Measurements from ENCODE around the gene ZMPSTE24. TPM values are rescaled to one million over a fixed set of nuclear protein-coding genes. Genes with fewer than 3 reads are reported as not detected.

The ZMPSTE24 gene
- total and polyA plus RNA-seq, 5 donors: 23.5 to 43.4 (median 31.4) TPM

DNA sequence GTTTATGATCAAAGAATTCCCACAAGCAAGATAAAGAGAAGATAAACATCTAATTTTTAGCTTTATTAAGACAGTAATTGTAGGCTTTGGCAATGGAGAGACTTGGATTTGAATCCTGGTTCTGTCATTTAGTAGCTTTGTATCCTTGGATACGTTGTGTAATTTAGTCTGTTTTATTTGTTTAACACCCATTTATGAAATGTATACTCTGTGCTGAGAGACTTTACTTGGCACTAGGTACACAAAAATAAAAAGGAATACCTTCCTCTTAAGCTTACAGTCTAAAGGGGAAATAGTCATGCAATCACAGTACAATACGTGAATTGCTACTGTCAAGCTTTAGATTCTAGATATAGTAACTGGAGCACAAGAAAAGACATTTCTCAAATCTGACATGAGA, 23.8 kb downstream of the ZMPSTE24 start:
- 82% methylated on average over 2 of the region's 2 CpGs for WGBS
- no peaks in the 10 kb centered on the region for H3K4me1 ChIP-seq (ENCODE audit: control insufficient read depth, insufficient read depth, low read length)

DNA sequence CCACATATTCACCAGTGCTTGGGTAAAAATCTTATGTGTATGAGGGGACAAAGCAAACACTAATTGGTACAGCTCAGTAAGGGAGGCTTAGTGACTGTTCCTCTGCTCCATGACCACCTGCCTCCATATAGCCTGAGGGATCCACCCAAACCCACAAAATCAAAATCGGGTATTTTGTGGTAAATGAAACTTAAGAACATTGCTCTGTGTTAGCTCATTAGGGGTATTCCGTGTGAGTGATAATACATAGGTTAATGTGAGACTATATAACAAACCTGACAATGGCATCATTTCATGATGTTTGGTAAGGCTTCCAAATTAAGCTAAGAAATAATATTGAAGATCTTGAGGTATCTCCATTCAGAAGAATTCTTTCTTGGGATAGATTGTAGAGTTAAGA, 33.3 kb downstream of the ZMPSTE24 start:
- H3K4me3 ChIP-seq (ENCODE audit: low read length): no peak overlapping the region
- WGBS: 88% methylated on average over 2 of the region's 2 CpGs
- intact Hi-C loops (cut with DNase I): no loop called here
- no peaks in the 10 kb centered on the region for H3K4me1 ChIP-seq (ENCODE audit: control insufficient read depth, insufficient read depth, low read length)
- no peaks in the 10 kb centered on the region for H3K27me3 ChIP-seq (ENCODE audit: control insufficient read depth, insufficient read depth)
- DNase-seq: no peak
- no peak overlapping the region for H3K27ac ChIP-seq (ENCODE audit: low read length)
- H3K9me3 ChIP-seq (ENCODE audit: control insufficient read depth, low read length): no peaks in the 10 kb centered on the region
- ATAC-seq: no peak

More for the DNA sequence above, 23.8 kb downstream of the ZMPSTE24 start:
- Histone ChIP-seq H3K27ac (ENCODE audit: low read length) (no peak overlapping the region), H3K27me3 (ENCODE audit: control insufficient read depth, insufficient read depth) (no peaks in the 10 kb centered on the region), H3K4me3 (ENCODE audit: low read length) (no peak overlapping the region), H3K9me3 (ENCODE audit: control insufficient read depth, low read length) (no peaks in the 10 kb centered on the region)
- ATAC-seq (no peak), DNase-seq (no peak)
- intact Hi-C loops (cut with DNase I): no loop called here

DNA sequence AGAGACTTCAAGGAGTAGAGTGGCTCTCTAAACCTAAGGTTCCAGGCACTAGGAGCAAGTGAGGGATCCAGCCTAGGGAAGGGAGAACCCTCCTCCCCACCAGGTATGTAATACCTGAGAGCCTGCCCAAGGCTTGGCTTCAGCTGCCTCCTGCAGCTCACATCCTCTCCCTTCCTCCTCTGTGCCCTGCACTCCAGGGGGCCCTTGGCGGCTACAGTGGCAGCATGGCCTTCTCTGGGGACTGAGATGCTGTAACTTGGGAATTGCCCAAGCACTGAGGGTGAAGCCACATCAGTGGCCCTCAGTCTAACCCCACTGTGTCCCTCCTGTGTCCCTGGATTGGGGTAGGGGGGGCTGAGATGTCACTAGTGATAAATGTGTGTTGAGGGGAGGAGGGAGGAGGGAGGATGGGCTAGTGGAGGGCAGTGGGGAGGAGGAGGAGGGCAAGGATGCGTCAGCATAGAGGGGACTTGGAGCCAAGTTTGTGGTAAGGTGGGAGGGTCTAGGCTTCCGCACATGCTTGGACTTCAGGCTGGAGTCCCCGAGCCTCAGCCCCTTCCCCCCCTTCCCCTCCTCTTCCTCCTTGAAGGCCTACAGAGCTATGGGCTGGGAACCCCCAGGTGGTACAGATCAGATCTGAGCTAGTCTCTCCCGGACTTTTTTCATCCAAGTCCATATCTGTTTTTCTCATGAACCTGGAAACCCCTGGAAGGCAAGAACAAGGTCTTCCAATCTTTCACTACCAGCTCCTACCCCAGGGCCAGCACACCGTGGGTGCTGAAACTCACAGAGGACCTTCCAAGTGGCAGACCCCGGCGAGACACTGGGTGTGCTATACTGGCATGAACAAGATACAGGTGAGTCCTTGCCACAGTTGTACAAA, 41.6 kb downstream of the ZMPSTE24 start:
- intact Hi-C loops (cut with DNase I): loop anchor here in 1 of 4 donors (2.0 kb wide), 1 partner anchor 27 kb away; no protein-coding TSS in a partner anchor
- H3K27ac ChIP-seq (ENCODE audit: low read length): no peak overlapping the region
- no peaks in the 10 kb centered on the region for H3K27me3 ChIP-seq (ENCODE audit: control insufficient read depth, insufficient read depth)
- 61% methylated on average over 8 of the region's 8 CpGs for WGBS
- no peaks in the 10 kb centered on the region for H3K4me1 ChIP-seq (ENCODE audit: control insufficient read depth, insufficient read depth, low read length)
- H3K4me3 ChIP-seq (ENCODE audit: low read length): no peak overlapping the region
- no peak for DNase-seq
- no peak for ATAC-seq
- no peaks in the 10 kb centered on the region for H3K9me3 ChIP-seq (ENCODE audit: control insufficient read depth, low read length)

DNA sequence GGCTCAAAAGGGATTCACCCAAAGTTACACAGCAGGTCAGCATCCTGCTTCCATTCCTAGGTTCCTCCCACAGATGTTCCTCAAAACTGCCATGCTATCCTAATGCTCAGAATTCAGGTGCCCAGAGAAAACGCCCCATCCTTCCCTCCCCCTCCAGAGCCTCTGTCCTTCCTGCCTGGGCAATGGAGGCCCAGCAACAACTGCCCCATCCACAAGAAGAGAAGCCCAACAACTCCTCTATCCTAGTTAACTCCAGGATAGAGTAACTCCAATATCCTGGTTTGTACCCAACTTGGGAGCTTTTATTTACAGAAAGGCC, 42.2 kb downstream of the ZMPSTE24 start:
- WGBS: 85% methylated on average over 1 of the region's 1 CpG

GRCh38 chr1:40300651-40301050, 42.6 kb downstream of the ZMPSTE24 start:
- no peak overlapping the region for H3K4me3 ChIP-seq (ENCODE audit: low read length)
- WGBS: 93% methylated on average over 9 of the region's 9 CpGs
- no peak overlapping the region for H3K27ac ChIP-seq (ENCODE audit: low read length)
- no peaks in the 10 kb centered on the region for H3K4me1 ChIP-seq (ENCODE audit: control insufficient read depth, insufficient read depth, low read length)
- no peaks in the 10 kb centered on the region for H3K9me3 ChIP-seq (ENCODE audit: control insufficient read depth, low read length)
- intact Hi-C loops (cut with DNase I): loop anchor here in 1 of 4 donors (2.0 kb wide), 1 partner anchor 26 kb away; no protein-coding TSS in a partner anchor
- no peaks in the 10 kb centered on the region for H3K27me3 ChIP-seq (ENCODE audit: control insufficient read depth, insufficient read depth)
- DNase-seq (no peak), ATAC-seq (no peak)

More for the DNA sequence above, 42.2 kb downstream of the ZMPSTE24 start:
- H3K27ac ChIP-seq (ENCODE audit: low read length): no peak overlapping the region
- DNase-seq (no peak), ATAC-seq (no peak)
- no peaks in the 10 kb centered on the region for H3K27me3 ChIP-seq (ENCODE audit: control insufficient read depth, insufficient read depth)
- no peaks in the 10 kb centered on the region for H3K9me3 ChIP-seq (ENCODE audit: control insufficient read depth, low read length)
- H3K4me3 ChIP-seq (ENCODE audit: low read length): no peak overlapping the region
- H3K4me1 ChIP-seq (ENCODE audit: control insufficient read depth, insufficient read depth, low read length): no peaks in the 10 kb centered on the region
- intact Hi-C loops (cut with DNase I): loop anchor here in 1 of 4 donors (2.0 kb wide), 1 partner anchor 27 kb away; no protein-coding TSS in a partner anchor

GRCh38 chr1:40301066-40301465, 43.0 kb downstream of the ZMPSTE24 start:
- Histone ChIP-seq H3K27ac (ENCODE audit: low read length) (no peak overlapping the region), H3K27me3 (ENCODE audit: control insufficient read depth, insufficient read depth) (no peaks in the 10 kb centered on the region), H3K4me3 (ENCODE audit: low read length) (no peak overlapping the region), H3K4me1 (ENCODE audit: control insufficient read depth, insufficient read depth, low read length) (no peaks in the 10 kb centered on the region), H3K9me3 (ENCODE audit: control insufficient read depth, low read length) (no peaks in the 10 kb centered on the region)
- ATAC-seq: no peak
- intact Hi-C loops (cut with DNase I): loop anchor here in 1 of 4 donors (2.0 kb wide), 1 partner anchor 26 kb away; no protein-coding TSS in a partner anchor
- DNase-seq: no peak
- 90% methylated on average over 10 of the region's 10 CpGs for WGBS

- ATAC-seq (no peak), DNase-seq (no peak)
- 87% methylated on average over 12 of the region's 12 CpGs for WGBS
- Histone ChIP-seq H3K9me3 (ENCODE audit: control insufficient read depth, low read length) (no peaks in the 10 kb centered on the region), H3K27me3 (ENCODE audit: control insufficient read depth, insufficient read depth) (no peaks in the 10 kb centered on the region), H3K4me1 (ENCODE audit: control insufficient read depth, insufficient read depth, low read length) (no peaks in the 10 kb centered on the region), H3K4me3 (ENCODE audit: low read length) (no peak overlapping the region), H3K27ac (ENCODE audit: low read length) (no peak overlapping the region)
- intact Hi-C loops (cut with DNase I): loop anchor here in 1 of 4 donors (2.0 kb wide), 1 partner anchor 25 kb away; no protein-coding TSS in a partner anchor
Observed at GRCh38 chr1:40301541-40302299, 43.7 kb downstream of the ZMPSTE24 start.

GRCh38 chr1:40302475-40302874, 44.4 kb downstream of the ZMPSTE24 start:
- H3K27me3 ChIP-seq (ENCODE audit: control insufficient read depth, insufficient read depth): no peaks in the 10 kb centered on the region
- H3K4me3 ChIP-seq (ENCODE audit: low read length): no peak overlapping the region
- no peak overlapping the region for H3K27ac ChIP-seq (ENCODE audit: low read length)
- 89% methylated on average over 13 of the region's 13 CpGs for WGBS
- DNase-seq: no peak
- no peaks in the 10 kb centered on the region for H3K4me1 ChIP-seq (ENCODE audit: control insufficient read depth, insufficient read depth, low read length)
- intact Hi-C loops (cut with DNase I): no loop called here
- no peak for ATAC-seq
- no peaks in the 10 kb centered on the region for H3K9me3 ChIP-seq (ENCODE audit: control insufficient read depth, low read length)

GRCh38 chr1:40303051-40303771, 45.2 kb downstream of the ZMPSTE24 start:
- Histone ChIP-seq H3K9me3 (ENCODE audit: control insufficient read depth, low read length) (no peaks in the 10 kb centered on the region), H3K27me3 (ENCODE audit: control insufficient read depth, insufficient read depth) (no peaks in the 10 kb centered on the region), H3K4me3 (ENCODE audit: low read length) (no peak overlapping the region), H3K27ac (ENCODE audit: low read length) (no peak overlapping the region), H3K4me1 (ENCODE audit: control insufficient read depth, insufficient read depth, low read length) (peaks cover 2% of the 10 kb centered on the region)
- intact Hi-C loops (cut with DNase I): no loop called here
- 78% methylated on average over 38 of the region's 38 CpGs for WGBS
- no peak for ATAC-seq
- DNase-seq: no peak

GRCh38 chr1:40303790-40304189, 45.8 kb downstream of the ZMPSTE24 start:
- peak in 1 of 3 donors; percentile 65 for DNase-seq
- ATAC-seq: no peak
- H3K27me3 ChIP-seq (ENCODE audit: control insufficient read depth, insufficient read depth): no peaks in the 10 kb centered on the region
- peaks cover 3% of the 10 kb centered on the region for H3K4me1 ChIP-seq (ENCODE audit: control insufficient read depth, insufficient read depth, low read length)
- H3K4me3 ChIP-seq (ENCODE audit: low read length): no peak overlapping the region
- WGBS: 66% methylated on average over 33 of the region's 33 CpGs
- intact Hi-C loops (cut with DNase I): no loop called here
- no peaks in the 10 kb centered on the region for H3K9me3 ChIP-seq (ENCODE audit: control insufficient read depth, low read length)
- H3K27ac ChIP-seq (ENCODE audit: low read length): no peak overlapping the region

Data from right cardiac atrium (tissue), 5 donors.